ENCODE results near the gene NLK. TPM values are rescaled to one million over a fixed set of nuclear protein-coding genes. Genes with fewer than 3 reads are reported as not detected.

NLK gene
- total RNA-seq, 8 experiments from 2014 or later = 26.2 to 134 (median 37.5) TPM

- no peaks in the 10 kb centered on the region for H3K4me1 ChIP-seq (replicated peaks in 1 of 2)
- peak in 2 of 8 experiments; percentile 24 to 82 for ATAC-seq (replicated peaks in 6 of 8)
- H3K4me3 ChIP-seq = no peak overlapping the region
- H3K27ac ChIP-seq = no peak overlapping the region
- 80 to 100% (median 100%) methylated on average over 1 of the region's 1 CpG; no CpG with 5 or more reads in 3 of the 10 experiments for WGBS, 10 experiments
- in situ Hi-C loops (cut with MboI; ENCODE audit: low pct_unique_long_range_greater_than_20kb in 2 of 9, low sequenced_read_pairs in 9 of 9, unreplicated experiment in 9 of 9) = loop anchor here in 1 of 9 experiments (25.0 kb wide), 1 partner anchor 216 kb away; no protein-coding TSS in a partner anchor
These were observed 86.3 kb downstream of the NLK start for GRCh38 chr17:28128779-28129178.

GRCh38 chr17:28130472-28130871 is 88.0 kb downstream of the NLK start:
- in situ Hi-C loops (cut with MboI; ENCODE audit: low pct_unique_long_range_greater_than_20kb in 2 of 9, low sequenced_read_pairs in 9 of 9, unreplicated experiment in 9 of 9) = loop anchor here in 1 of 9 experiments (25.0 kb wide), 1 partner anchor 218 kb away; no protein-coding TSS in a partner anchor

GRCh38 chr17:28131599-28131998 is 89.1 kb downstream of the NLK start:
- 78 to 100% (median 93%) methylated on average over 3 to 4 of the region's 4 CpGs; no CpG with 5 or more reads in 1 of the 10 experiments for WGBS, 10 experiments

More at GRCh38 chr17:28130472-28130871, 88.0 kb downstream of the NLK start:
- H3K4me3 ChIP-seq = no peak overlapping the region
- no peak for ATAC-seq (replicated peaks in 6 of 8)
- 86 to 100% (median 100%) methylated on average over 1 to 2 of the region's 2 CpGs for WGBS, 10 experiments
- H3K4me1 ChIP-seq (replicated peaks in 1 of 2) = no peaks in the 10 kb centered on the region
- no peak overlapping the region for H3K27ac ChIP-seq

GRCh38 chr17:28133562-28133970 is 91.1 kb downstream of the NLK start:
- no peak overlapping the region for H3K4me3 ChIP-seq
- ATAC-seq (replicated peaks in 6 of 8) = peak in 2 of 8 experiments; percentile 31 to 60
- no peak overlapping the region for H3K27ac ChIP-seq
- in situ Hi-C loops (cut with MboI; ENCODE audit: low pct_unique_long_range_greater_than_20kb in 2 of 9, low sequenced_read_pairs in 9 of 9, unreplicated experiment in 9 of 9) = loop anchor here in 1 of 9 experiments (25.0 kb wide), 1 partner anchor 221 kb away; no protein-coding TSS in a partner anchor
- H3K4me1 ChIP-seq (replicated peaks in 1 of 2) = no peaks in the 10 kb centered on the region

More at GRCh38 chr17:28131599-28131998, 89.1 kb downstream of the NLK start:
- peak in 1 of 8 experiments; percentile 39 for ATAC-seq (replicated peaks in 6 of 8)
- Histone ChIP-seq H3K4me1 (replicated peaks in 1 of 2) (no peaks in the 10 kb centered on the region), H3K27ac (no peak overlapping the region), H3K4me3 (no peak overlapping the region)
- in situ Hi-C loops (cut with MboI; ENCODE audit: low pct_unique_long_range_greater_than_20kb in 2 of 9, low sequenced_read_pairs in 9 of 9, unreplicated experiment in 9 of 9) = loop anchor here in 1 of 9 experiments (25.0 kb wide), 1 partner anchor 219 kb away; no protein-coding TSS in a partner anchor

- in situ Hi-C loops (cut with MboI; ENCODE audit: low pct_unique_long_range_greater_than_20kb in 2 of 9, low sequenced_read_pairs in 9 of 9, unreplicated experiment in 9 of 9) = loop anchor here in 1 of 9 experiments (25.0 kb wide), 1 partner anchor 225 kb away; no protein-coding TSS in a partner anchor
- WGBS, 10 experiments = 94 to 100% (median 100%) methylated on average over 1 to 3 of the region's 3 CpGs; no CpG with 5 or more reads in 1 of the 10 experiments
- no peak overlapping the region for H3K27ac ChIP-seq
- H3K4me3 ChIP-seq = no peak overlapping the region
- peaks cover 10 to 12% of the 10 kb centered on the region in 2 donors for H3K4me1 ChIP-seq (replicated peaks in 1 of 2)
- no peak for ATAC-seq (replicated peaks in 6 of 8)
These were observed 94.4 kb downstream of the NLK start for GRCh38 chr17:28136923-28137322.

GRCh38 chr17:28139822-28140221 is 97.3 kb downstream of the NLK start:
- Histone ChIP-seq H3K4me1 (replicated peaks in 1 of 2) (peaks cover 18 to 28% of the 10 kb centered on the region in 2 donors), H3K27ac (no peak overlapping the region), H3K4me3 (no peak overlapping the region)
- no peak for ATAC-seq (replicated peaks in 6 of 8)
- in situ Hi-C loops (cut with MboI; ENCODE audit: low pct_unique_long_range_greater_than_20kb in 2 of 9, low sequenced_read_pairs in 9 of 9, unreplicated experiment in 9 of 9) = loop anchor here in 1 of 9 experiments (25.0 kb wide), 1 partner anchor 228 kb away; no protein-coding TSS in a partner anchor
- WGBS, 10 experiments = 38 to 100% (median 71%) methylated on average over 1 of the region's 1 CpG; no CpG with 5 or more reads in 2 of the 10 experiments

GRCh38 chr17:28141313-28141712 is 98.8 kb downstream of the NLK start:
- peak in 7 of 8 experiments; percentile 32 to 85 (median 60) for ATAC-seq (replicated peaks in 6 of 8)
- H3K4me3 ChIP-seq = no peak overlapping the region
- H3K4me1 ChIP-seq (replicated peaks in 1 of 2) = peaks cover 18 to 28% of the 10 kb centered on the region in 2 donors
- in situ Hi-C loops (cut with MboI; ENCODE audit: low pct_unique_long_range_greater_than_20kb in 2 of 9, low sequenced_read_pairs in 9 of 9, unreplicated experiment in 9 of 9) = loop anchor here in 1 of 9 experiments (25.0 kb wide), 1 partner anchor 229 kb away; no protein-coding TSS in a partner anchor
- WGBS, 10 experiments = 33 to 83% (median 63%) methylated on average over 1 to 3 of the region's 3 CpGs; no CpG with 5 or more reads in 4 of the 10 experiments
- no peak overlapping the region for H3K27ac ChIP-seq

- in situ Hi-C loops (cut with MboI; ENCODE audit: low pct_unique_long_range_greater_than_20kb in 2 of 9, low sequenced_read_pairs in 9 of 9, unreplicated experiment in 9 of 9) = loop anchor here in 1 of 9 experiments (25.0 kb wide), 1 partner anchor 229 kb away; no protein-coding TSS in a partner anchor
- H3K4me1 ChIP-seq (replicated peaks in 1 of 2) = peaks cover 20 to 28% of the 10 kb centered on the region in 2 donors
- no peak overlapping the region for H3K27ac ChIP-seq
- no peak overlapping the region for H3K4me3 ChIP-seq
- WGBS, 10 experiments = 0 to 83% (median 54%) methylated on average over 1 of the region's 1 CpG; no CpG with 5 or more reads in 5 of the 10 experiments
- ATAC-seq (replicated peaks in 6 of 8) = peak in 6 of 8 experiments; percentile 7 to 93 (median 48)
These were observed 99.3 kb downstream of the NLK start for GRCh38 chr17:28141773-28142172.

- WGBS, 10 experiments = 3 to 83% (median 9%) methylated on average over 2 to 5 of the region's 5 CpGs
- Histone ChIP-seq H3K4me1 (replicated peaks in 1 of 2) (peaks cover 25 to 28% of the 10 kb centered on the region in 2 donors), H3K4me3 (no peak overlapping the region), H3K27ac (no peak overlapping the region)
- peak in 5 of 8 experiments; percentile 48 to 72 (median 61) for ATAC-seq (replicated peaks in 6 of 8)
- in situ Hi-C loops (cut with MboI; ENCODE audit: low pct_unique_long_range_greater_than_20kb in 2 of 9, low sequenced_read_pairs in 9 of 9, unreplicated experiment in 9 of 9) = loop anchor here in 1 of 9 experiments (25.0 kb wide), 1 partner anchor 230 kb away; no protein-coding TSS in a partner anchor
These were observed 99.8 kb downstream of the NLK start for GRCh38 chr17:28142305-28142704.

GRCh38 chr17:28144019-28144418 is 101.5 kb downstream of the NLK start:
- in situ Hi-C loops (cut with MboI; ENCODE audit: low pct_unique_long_range_greater_than_20kb in 2 of 9, low sequenced_read_pairs in 9 of 9, unreplicated experiment in 9 of 9) = loop anchor here in 1 of 9 experiments (25.0 kb wide), 1 partner anchor 232 kb away; no protein-coding TSS in a partner anchor
- WGBS, 10 experiments = 67 to 100% (median 97%) methylated on average over 1 to 3 of the region's 3 CpGs; no CpG with 5 or more reads in 1 of the 10 experiments
- no peak for ATAC-seq (replicated peaks in 6 of 8)
- Histone ChIP-seq H3K4me1 (replicated peaks in 1 of 2) (peaks cover 28 to 29% of the 10 kb centered on the region in 2 donors), H3K4me3 (no peak overlapping the region), H3K27ac (no peak overlapping the region)

GRCh38 chr17:28145348-28145747 is 102.9 kb downstream of the NLK start:
- in situ Hi-C loops (cut with MboI; ENCODE audit: low pct_unique_long_range_greater_than_20kb in 2 of 9, low sequenced_read_pairs in 9 of 9, unreplicated experiment in 9 of 9) = loop anchor here in 1 of 9 experiments (25.0 kb wide), 1 partner anchor 233 kb away; no protein-coding TSS in a partner anchor
- H3K27ac ChIP-seq = no peak overlapping the region
- H3K4me1 ChIP-seq (replicated peaks in 1 of 2) = peaks cover 28 to 29% of the 10 kb centered on the region in 2 donors
- 17 to 100% (median 80%) methylated on average over 1 to 2 of the region's 2 CpGs; no CpG with 5 or more reads in 2 of the 10 experiments for WGBS, 10 experiments
- ATAC-seq (replicated peaks in 6 of 8) = no peak
- H3K4me3 ChIP-seq = no peak overlapping the region

- peak in 4 of 8 experiments; percentile 21 to 61 (median 60) for ATAC-seq (replicated peaks in 6 of 8)
- Histone ChIP-seq H3K27ac (no peak overlapping the region), H3K4me1 (replicated peaks in 1 of 2) (peaks cover 15 to 23% of the 10 kb centered on the region in 2 donors), H3K4me3 (no peak overlapping the region)
- in situ Hi-C loops (cut with MboI; ENCODE audit: low pct_unique_long_range_greater_than_20kb in 2 of 9, low sequenced_read_pairs in 9 of 9, unreplicated experiment in 9 of 9) = loop anchor here in 1 of 9 experiments (25.0 kb wide), 1 partner anchor 235 kb away; no protein-coding TSS in a partner anchor
These were observed 104.5 kb downstream of the NLK start for GRCh38 chr17:28147017-28147416.

GRCh38 chr17:28151001-28151400 is 108.5 kb downstream of the NLK start:
- H3K4me3 ChIP-seq = no peak overlapping the region
- no peak overlapping the region for H3K27ac ChIP-seq
- in situ Hi-C loops (cut with MboI; ENCODE audit: low pct_unique_long_range_greater_than_20kb in 2 of 9, low sequenced_read_pairs in 9 of 9, unreplicated experiment in 9 of 9) = no loop called here
- H3K4me1 ChIP-seq (replicated peaks in 1 of 2) = peaks cover 0 to 16% of the 10 kb centered on the region in 2 donors
- ATAC-seq (replicated peaks in 6 of 8) = peak in 2 of 8 experiments; percentile 24 to 36
- WGBS, 10 experiments = 20 to 100% (median 54%) methylated on average over 1 of the region's 1 CpG; no CpG with 5 or more reads in 2 of the 10 experiments

Measured in motor neuron (in vitro differentiated cells).